ENCODE measurements around the gene PLA2G5. TPM values are rescaled to one million over a fixed set of nuclear protein-coding genes. Genes with fewer than 3 reads are reported as not detected.
A peak's percentile ranks its signal among the peaks of the same experiment; 100 is the strongest.
"Not testable (repeated sequence)": the region's sequence is repeated elsewhere in the genome, so short reads cannot be mapped to it uniquely, and the experiment has no call there.

The PLA2G5 gene
- total RNA-seq, 1 experiment from 2014 or later = not detected

GRCh38 chr1:20057886-20058420, 12.0 kb upstream of the PLA2G5 start:
- Histone ChIP-seq H3K36me3 (no peaks in the 10 kb centered on the region), H3K27me3 (no peaks in the 10 kb centered on the region), H3K9me3 (0 out of 2 replicates have a peak, but pooled peaks cover 3% of the 10 kb centered on the region), H3K4me3 (no peak overlapping the region)
- no peak for DNase-seq

DNA sequence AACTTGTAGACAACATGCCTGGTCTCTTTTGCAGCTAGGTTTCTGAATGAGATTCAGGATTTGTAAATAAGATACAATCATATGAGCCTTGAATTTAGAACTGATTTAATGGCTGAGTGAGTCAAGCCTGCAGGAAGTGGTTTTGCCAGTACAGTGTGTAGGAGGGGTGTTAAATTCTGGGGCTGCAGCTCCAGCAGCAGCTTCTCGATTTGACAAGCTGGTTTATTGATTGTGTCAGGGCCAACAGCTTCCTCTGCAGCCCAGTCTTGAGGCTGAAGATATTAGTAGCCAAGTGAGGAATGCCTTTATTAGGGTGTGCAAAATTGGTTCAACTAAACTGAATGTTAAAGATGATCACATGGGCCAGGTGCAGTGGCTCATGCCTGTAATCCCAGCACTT, 11.5 kb upstream of the PLA2G5 start:
- no peaks in the 10 kb centered on the region for H3K27me3 ChIP-seq
- H3K9me3 ChIP-seq = 0 out of 2 replicates have a peak, but pooled peaks cover under 1% of the 10 kb centered on the region
- H3K36me3 ChIP-seq = no peaks in the 10 kb centered on the region
- no peak overlapping the region for H3K4me3 ChIP-seq
- peak; percentile 69 for DNase-seq

- DNase-seq = no peak
- no peaks in the 10 kb centered on the region for H3K9me3 ChIP-seq
- no peaks in the 10 kb centered on the region for H3K36me3 ChIP-seq
- no peaks in the 10 kb centered on the region for H3K27me3 ChIP-seq
- no peak overlapping the region for H3K4me3 ChIP-seq
These were observed 10.1 kb upstream of the PLA2G5 start for GRCh38 chr1:20059847-20060246.

GRCh38 chr1:20060791-20061190, 9.2 kb upstream of the PLA2G5 start:
- not testable (repeated sequence) for H3K9me3 ChIP-seq, DNase-seq, H3K36me3 ChIP-seq, H3K27me3 ChIP-seq, H3K4me3 ChIP-seq

GRCh38 chr1:20061866-20062265, 8.1 kb upstream of the PLA2G5 start:
- Histone ChIP-seq H3K36me3 (no peaks in the 10 kb centered on the region), H3K27me3 (no peaks in the 10 kb centered on the region), H3K9me3 (no peaks in the 10 kb centered on the region), H3K4me3 (no peak overlapping the region)
- no peak for DNase-seq

DNA sequence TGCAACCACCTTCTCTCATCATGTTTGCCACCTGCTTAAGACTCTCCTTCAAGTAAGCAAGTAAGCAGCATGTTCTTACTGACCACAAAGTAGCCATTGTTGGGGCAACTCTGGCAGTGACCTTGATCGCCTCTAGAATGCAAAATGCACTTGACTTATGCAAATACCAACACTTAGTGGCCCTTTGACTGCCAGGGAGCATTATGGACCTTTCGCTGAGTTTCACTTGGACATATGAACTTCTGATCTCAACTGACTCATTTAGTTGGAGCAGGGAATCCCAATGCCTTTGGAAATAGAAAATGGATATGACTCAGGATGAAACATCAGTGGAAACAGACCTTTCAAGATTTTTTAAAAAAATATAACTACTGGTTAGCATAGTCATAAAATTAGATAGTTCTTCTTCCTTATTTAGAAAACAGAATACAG, 6.1 kb upstream of the PLA2G5 start:
- H3K27me3 ChIP-seq = no peaks in the 10 kb centered on the region
- H3K36me3 ChIP-seq = no peaks in the 10 kb centered on the region
- no peaks in the 10 kb centered on the region for H3K9me3 ChIP-seq
- DNase-seq = peak; percentile 45
- H3K4me3 ChIP-seq = no peak overlapping the region

DNA sequence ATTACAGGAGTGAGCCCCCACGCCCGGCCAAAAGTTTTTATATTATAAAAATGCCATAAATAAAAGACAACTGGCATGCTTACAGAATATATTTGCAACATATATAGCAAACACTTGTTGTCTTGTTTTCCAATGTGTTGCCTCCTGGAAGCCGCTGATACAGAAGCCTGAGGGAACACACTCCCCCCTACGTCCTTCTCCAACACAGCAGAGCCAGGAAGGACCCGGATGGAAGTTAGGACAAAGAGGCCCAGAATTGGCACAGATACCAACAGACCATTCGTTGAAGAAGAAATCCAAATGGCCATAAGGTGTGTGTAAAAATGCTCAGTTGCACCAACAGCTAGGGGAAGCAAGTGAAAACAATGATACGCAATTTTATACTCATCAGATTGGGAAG, 1.3 kb upstream of the PLA2G5 start:
- H3K4me3 ChIP-seq = no peak overlapping the region
- H3K9me3 ChIP-seq = no peaks in the 10 kb centered on the region
- DNase-seq = no peak
- no peaks in the 10 kb centered on the region for H3K27me3 ChIP-seq
- H3K36me3 ChIP-seq = no peaks in the 10 kb centered on the region

GRCh38 chr1:20070357-20070756, 363 bp downstream of the PLA2G5 start:
- no peaks in the 10 kb centered on the region for H3K36me3 ChIP-seq
- no peaks in the 10 kb centered on the region for H3K27me3 ChIP-seq
- H3K9me3 ChIP-seq = no peaks in the 10 kb centered on the region
- no peak for DNase-seq
- H3K4me3 ChIP-seq = no peak overlapping the region

- Histone ChIP-seq H3K36me3 (no peaks in the 10 kb centered on the region), H3K4me3 (no peak overlapping the region), H3K27me3 (no peaks in the 10 kb centered on the region), H3K9me3 (no peaks in the 10 kb centered on the region)
- no peak for DNase-seq
These were observed 1.4 kb downstream of the PLA2G5 start for GRCh38 chr1:20071416-20071815.

- Histone ChIP-seq H3K27me3 (no peaks in the 10 kb centered on the region), H3K36me3 (no peaks in the 10 kb centered on the region), H3K4me3 (no peak overlapping the region), H3K9me3 (no peaks in the 10 kb centered on the region)
- DNase-seq = no peak
These were observed 2.8 kb downstream of the PLA2G5 start for GRCh38 chr1:20072771-20073170.

DNA sequence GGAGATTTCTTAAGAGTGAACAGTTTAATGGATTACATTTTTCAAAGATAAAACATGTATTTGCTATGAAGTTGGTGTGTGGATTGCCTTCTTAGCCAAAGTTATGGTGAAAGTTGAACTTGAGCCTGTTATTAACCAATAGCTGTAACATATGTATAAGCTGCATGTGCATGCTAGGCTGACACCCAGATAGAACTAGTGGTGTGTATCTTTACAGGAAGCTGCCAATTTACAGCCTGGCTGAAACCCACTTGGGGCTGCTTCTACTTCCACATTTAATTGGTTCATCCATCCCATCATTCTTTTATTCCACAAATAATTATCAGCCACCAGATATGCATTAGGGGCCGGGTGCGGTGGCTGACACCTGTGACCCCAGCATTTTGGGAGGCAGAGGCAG, 3.3 kb downstream of the PLA2G5 start:
- no peak for DNase-seq
- H3K27me3 ChIP-seq = no peaks in the 10 kb centered on the region
- no peaks in the 10 kb centered on the region for H3K9me3 ChIP-seq
- no peak overlapping the region for H3K4me3 ChIP-seq
- no peaks in the 10 kb centered on the region for H3K36me3 ChIP-seq

DNA sequence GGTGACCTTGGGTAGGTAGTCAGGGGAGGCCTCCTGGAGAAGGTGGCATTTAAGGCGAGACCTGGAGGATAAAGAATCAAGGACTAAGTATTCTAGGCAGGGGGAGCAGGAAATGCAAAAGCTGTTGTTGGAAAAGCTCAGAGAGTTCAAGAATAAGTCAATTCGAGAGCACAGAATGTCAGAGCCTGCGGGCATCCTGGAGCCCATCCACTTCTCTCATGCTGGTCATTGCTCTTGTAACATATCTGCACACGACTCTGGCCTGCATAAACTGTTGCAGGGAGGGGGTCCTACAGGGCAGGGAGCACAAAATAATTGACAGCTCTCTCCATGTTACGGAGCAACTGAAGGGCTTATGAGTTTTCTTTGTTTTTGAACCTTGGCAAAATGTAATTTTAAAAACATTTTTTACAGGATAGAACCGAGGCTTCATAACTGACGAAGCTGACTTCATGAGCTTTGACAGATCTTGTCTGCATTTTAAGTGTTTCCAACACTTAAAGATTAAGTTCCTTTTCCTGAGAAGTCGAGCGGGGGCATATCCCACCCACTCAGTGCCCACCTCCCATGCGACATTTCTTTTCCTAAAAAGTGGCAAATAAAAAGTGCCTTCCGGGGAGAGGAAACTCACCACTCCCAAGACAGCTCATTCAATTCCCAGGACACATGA, 4.2 kb downstream of the PLA2G5 start:
- H3K36me3 ChIP-seq = no peaks in the 10 kb centered on the region
- no peaks in the 10 kb centered on the region for H3K9me3 ChIP-seq
- DNase-seq = no peak
- H3K4me3 ChIP-seq = no peak overlapping the region
- no peaks in the 10 kb centered on the region for H3K27me3 ChIP-seq

DNA sequence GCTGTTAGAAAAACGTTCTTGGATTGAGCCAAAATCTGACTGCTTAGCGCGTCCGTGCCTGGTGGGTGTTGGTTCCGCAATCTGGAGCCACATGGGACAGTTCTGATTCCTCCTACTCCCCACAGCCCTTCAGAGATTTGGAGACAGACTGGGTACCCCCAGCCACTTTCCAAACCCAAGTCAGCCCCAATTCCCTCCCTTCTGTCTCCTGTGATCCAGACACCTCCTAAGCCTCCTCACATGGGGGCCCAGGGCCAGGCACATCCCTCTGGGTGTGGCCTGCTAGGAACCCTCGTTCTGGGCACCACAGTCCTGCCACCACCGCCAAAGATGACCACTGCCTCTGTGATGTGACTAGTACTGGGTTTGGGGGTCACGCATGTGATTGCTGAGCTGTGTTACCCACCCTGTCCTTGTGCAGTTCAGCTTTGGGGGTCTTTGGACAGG, 4.8 kb downstream of the PLA2G5 start:
- Histone ChIP-seq H3K27me3 (no peaks in the 10 kb centered on the region), H3K9me3 (no peaks in the 10 kb centered on the region), H3K4me3 (no peak overlapping the region), H3K36me3 (no peaks in the 10 kb centered on the region)
- DNase-seq = no peak

- H3K36me3 ChIP-seq = no peaks in the 10 kb centered on the region
- H3K4me3 ChIP-seq = no peak overlapping the region
- DNase-seq = no peak
- H3K9me3 ChIP-seq = no peaks in the 10 kb centered on the region
- no peaks in the 10 kb centered on the region for H3K27me3 ChIP-seq
These were observed 5.4 kb downstream of the PLA2G5 start for GRCh38 chr1:20075345-20075744.

- H3K9me3 ChIP-seq = no peaks in the 10 kb centered on the region
- H3K36me3 ChIP-seq = no peaks in the 10 kb centered on the region
- H3K27me3 ChIP-seq = no peaks in the 10 kb centered on the region
- no peak overlapping the region for H3K4me3 ChIP-seq
- DNase-seq = no peak
These were observed 6.2 kb downstream of the PLA2G5 start for GRCh38 chr1:20076223-20076622.

DNA sequence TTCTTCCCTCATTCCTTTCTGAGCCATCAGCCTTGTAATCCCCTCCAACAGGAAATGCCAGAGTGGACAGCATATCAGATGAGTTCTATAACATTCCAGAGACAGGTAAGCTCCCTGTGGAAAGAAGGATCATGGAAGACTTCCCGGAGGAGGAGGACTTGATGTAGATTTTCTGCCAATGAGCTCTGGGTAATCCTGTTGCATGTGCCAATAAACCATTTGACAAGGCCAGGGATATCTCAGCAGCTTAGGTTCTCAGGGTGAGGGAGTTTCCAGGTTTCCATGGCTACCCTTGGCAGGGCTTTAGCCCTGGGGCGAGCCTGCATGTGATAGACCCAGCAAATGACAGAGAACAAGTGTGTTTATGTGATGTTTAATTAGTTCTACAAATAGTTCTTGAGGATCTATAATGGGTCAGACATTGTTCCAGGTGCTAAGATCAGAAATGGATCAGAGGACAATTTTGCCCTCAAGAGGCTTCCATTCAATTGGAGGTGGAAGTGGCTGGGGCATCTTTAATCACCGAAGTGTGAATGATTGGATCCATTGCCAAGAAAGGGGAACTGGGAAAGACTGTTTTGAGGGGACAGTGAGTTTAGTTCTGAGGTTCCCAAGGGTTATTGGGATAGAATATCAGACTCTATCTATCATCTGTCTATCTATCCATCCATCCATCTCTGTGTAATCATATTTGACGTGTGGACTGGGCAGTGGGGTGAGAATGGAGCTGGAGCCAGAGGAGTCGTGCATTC, 6.9 kb downstream of the PLA2G5 start:
- no peaks in the 10 kb centered on the region for H3K27me3 ChIP-seq

GRCh38 chr1:20078171-20078651, 8.2 kb downstream of the PLA2G5 start:
- no peak overlapping the region for H3K4me3 ChIP-seq
- no peaks in the 10 kb centered on the region for H3K9me3 ChIP-seq
- H3K27me3 ChIP-seq = no peaks in the 10 kb centered on the region
- no peaks in the 10 kb centered on the region for H3K36me3 ChIP-seq
- DNase-seq = no peak

More for the DNA sequence above, 6.9 kb downstream of the PLA2G5 start:
- H3K4me3 ChIP-seq = no peak overlapping the region
- no peaks in the 10 kb centered on the region for H3K36me3 ChIP-seq
- H3K9me3 ChIP-seq = no peaks in the 10 kb centered on the region
- no peak for DNase-seq

Measured in MG63 (cell line).